T-helper 22 cell (primary cell): ENCODE measurements around the gene TBC1D2.
A peak's percentile ranks its signal among the peaks of the same experiment; 100 is the strongest.
"Not testable (repeated sequence)": the region's sequence is repeated elsewhere in the genome, so short reads cannot be mapped to it uniquely, and the experiment has no call there.

ENCODE experiments used
- DNase-seq: peaks from one replicate; pipeline ENCODE4 v3.0.0-alpha.2; 2020; ENCODE audit warnings: low read depth

Gene TBC1D2

GRCh38 chr9:98270284-98270683 is 14.8 kb upstream of the TBC1D2 start:
- DNase-seq, result not testable (repeated sequence)

GRCh38 chr9:98269652-98270051 is 14.2 kb upstream of the TBC1D2 start:
- DNase-seq, result not testable (repeated sequence)

- DNase-seq, result not testable (repeated sequence)
Measured at GRCh38 chr9:98267556-98267955, 12.1 kb upstream of the TBC1D2 start.

GRCh38 chr9:98264516-98264915 is 9.1 kb upstream of the TBC1D2 start:
- DNase-seq, result no peak

- DNase-seq, result peak; percentile 59
Measured at GRCh38 chr9:98263482-98264357, 8.3 kb upstream of the TBC1D2 start.

DNA sequence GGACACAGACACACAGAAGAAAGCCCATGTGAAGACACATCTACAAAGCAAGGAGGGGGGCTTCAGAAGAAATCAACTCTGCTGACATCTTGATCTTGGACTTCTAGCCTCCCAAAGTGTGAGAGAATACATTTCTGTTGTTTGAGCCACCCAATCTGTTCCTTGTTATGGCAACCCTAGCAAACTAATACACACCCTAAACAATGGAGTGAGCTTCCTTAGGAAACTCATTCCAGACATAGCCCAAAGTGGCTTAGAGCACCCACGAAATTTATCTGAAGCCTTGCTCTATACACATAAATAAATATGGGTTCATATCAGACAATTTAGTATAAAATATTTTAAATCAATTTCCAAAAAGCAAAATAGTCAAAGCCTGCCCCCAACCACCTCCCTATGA is 7.6 kb upstream of the TBC1D2 start:
- no peak for DNase-seq

- no peak for DNase-seq
Measured at GRCh38 chr9:98262056-98262455, 6.6 kb upstream of the TBC1D2 start.

DNA sequence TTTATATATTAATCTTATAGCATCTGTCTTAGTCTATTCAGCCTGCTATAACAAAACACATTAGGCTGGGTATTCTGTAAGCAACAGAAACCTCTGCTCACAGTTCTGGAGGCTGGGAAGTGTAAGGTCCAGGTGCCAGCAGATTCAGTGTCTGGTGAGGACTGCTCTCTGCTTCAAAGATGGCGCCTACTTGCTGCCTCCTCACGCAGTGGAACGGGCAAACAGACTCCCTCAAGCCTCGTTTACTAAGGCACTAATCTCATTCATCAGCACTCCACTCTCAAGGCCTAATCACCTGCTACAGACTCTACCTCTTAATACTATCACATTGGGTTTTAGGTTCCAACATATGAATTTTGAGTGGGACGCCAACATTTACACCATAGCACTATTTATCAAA is 5.2 kb upstream of the TBC1D2 start:
- no peak for DNase-seq

- DNase-seq, result no peak
Measured at GRCh38 chr9:98259791-98260190, 4.3 kb upstream of the TBC1D2 start.

GRCh38 chr9:98256756-98257155 is 1.3 kb upstream of the TBC1D2 start:
- no peak for DNase-seq

- DNase-seq, result no peak
Measured at GRCh38 chr9:98255061-98255577, 330 bp downstream of the TBC1D2 start.

GRCh38 chr9:98254228-98255060 is 1.0 kb downstream of the TBC1D2 start:
- no peak for DNase-seq

DNA sequence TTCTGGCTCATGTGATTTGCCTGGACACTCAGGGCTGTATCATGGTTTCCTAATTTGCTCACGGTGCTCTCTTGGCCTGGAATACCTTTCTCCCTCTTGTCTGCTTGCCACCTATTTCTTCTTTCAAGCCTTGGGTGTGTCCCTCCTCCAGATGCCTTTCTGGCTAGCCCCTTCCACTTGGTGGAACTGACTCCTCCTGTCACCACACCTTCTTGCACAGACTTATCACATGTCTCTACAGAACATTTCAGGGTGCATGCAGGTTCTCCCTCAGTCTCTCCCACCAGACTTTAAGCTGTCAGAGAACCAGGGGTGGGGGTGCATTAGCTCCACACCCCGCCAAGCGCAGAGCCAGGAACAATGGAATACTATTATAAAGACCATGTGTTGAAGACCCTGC is 1.9 kb downstream of the TBC1D2 start:
- DNase-seq, result no peak

- no peak for DNase-seq
Measured at GRCh38 chr9:98251551-98251950, 3.9 kb downstream of the TBC1D2 start.

DNA sequence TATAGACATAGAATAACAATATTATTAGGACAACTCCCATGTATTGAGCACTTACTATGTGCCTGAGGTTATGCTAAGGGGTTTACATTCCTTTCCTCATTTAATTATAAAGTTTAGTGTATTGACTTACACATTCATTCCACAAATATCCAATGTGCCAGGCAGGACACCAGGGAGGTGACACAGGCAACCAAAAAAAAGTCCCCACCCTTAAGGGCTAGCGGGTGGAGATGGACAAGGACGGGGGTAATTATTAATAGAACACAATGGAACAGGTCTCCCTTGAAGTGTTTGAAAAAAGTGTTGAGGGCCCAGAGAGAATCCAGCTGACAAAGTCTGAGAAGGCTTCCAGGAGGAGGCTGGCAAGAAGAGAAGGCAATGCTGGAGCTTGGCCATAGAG is 5.7 kb downstream of the TBC1D2 start:
- DNase-seq, result no peak

GRCh38 chr9:98248737-98249474 is 6.5 kb downstream of the TBC1D2 start:
- no peak for DNase-seq

DNA sequence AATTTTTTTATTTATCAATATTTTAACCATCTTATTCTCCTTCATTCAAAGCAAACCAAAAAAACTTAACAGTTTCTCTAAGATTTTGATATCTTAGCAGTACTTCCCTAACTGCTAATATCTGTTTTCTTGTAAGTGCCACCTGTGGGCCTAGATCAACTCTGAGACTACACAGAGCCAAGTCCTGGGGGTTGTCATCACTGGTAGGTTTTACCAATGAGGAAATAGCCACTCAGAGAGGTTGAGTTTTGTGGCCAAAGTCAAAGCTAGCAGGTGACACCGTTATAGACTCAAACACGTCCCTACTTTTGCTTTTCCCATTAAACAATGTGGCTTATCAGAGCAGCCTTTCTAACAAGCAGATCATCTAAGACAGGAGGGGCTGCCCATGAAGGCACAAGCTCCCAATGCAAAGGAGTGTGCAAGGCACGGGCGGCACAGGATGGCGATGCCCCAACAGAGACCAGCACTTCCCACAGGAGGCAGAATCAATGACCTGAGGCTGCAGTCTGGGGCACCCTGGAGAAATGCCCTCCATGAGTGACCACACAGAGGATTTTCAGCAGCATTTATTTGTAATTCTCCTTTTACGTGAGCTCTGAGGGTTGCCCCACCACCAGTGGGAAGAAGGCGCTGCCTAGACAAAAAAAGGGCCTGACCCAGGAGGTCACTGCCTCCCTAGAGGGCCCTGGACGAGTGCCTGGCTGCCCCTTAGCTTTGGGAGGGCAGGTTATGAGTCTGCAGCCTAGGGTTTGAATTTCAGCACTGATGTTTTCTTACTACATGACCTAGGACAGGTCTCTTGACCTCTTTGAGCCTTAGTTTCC is 7.4 kb downstream of the TBC1D2 start:
- DNase-seq, result no peak

- DNase-seq, result no peak
Measured at GRCh38 chr9:98242426-98242825, 13.0 kb downstream of the TBC1D2 start.

GRCh38 chr9:98241357-98242300 is 13.8 kb downstream of the TBC1D2 start:
- DNase-seq, result no peak

- no peak for DNase-seq
Measured at GRCh38 chr9:98240475-98240874, 15.0 kb downstream of the TBC1D2 start.
